ENCODE data around the gene CLEC2L.

The CLEC2L gene

DNA sequence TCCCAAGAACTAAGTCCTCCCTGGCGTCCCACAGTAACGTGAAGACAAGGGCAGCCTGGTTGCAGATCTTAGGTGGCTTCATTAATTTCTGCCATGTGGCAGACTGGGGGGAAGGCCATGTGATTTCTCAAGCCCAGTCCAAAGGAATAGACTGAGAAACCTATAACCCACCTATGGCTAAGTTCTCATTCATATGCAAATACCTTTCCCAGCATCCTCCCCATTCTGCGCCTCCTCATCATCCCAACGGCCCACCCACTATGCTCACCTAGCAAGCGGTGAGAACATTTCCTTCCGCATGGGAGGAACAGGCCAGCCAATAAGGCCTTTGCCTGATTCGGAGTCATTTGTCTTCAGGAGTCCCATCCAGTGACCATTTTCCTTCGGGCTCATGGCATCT, 8.2 kb upstream of the CLEC2L start:
- no peaks in the 10 kb centered on the region for H3K9me3 ChIP-seq (ENCODE audit: control insufficient read depth in 1 of 2, low read length in 2 of 2)
- no peak overlapping the region for H3K9ac ChIP-seq (ENCODE audit: low read depth in 1 of 2, low read length in 2 of 2)
- no peaks in the 10 kb centered on the region for H3K4me1 ChIP-seq (ENCODE audit: control insufficient read depth in 1 of 2, insufficient read depth in 2 of 2, low read length in 2 of 2)
- H3K27ac ChIP-seq (ENCODE audit: low read depth, low read length): no peak overlapping the region
- H3K27me3 ChIP-seq (ENCODE audit: control insufficient read depth in 1 of 2, insufficient read depth in 2 of 2, low read length in 2 of 2): no peaks in the 10 kb centered on the region
- H3K4me3 ChIP-seq (ENCODE audit: low read depth in 1 of 2, low read length in 2 of 2): no peak overlapping the region
- H3K36me3 ChIP-seq (ENCODE audit: control insufficient read depth in 1 of 2, insufficient read depth in 2 of 2, low read length in 2 of 2): no peaks in the 10 kb centered on the region

- no peak overlapping the region for H3K4me3 ChIP-seq (ENCODE audit: low read depth in 1 of 2, low read length in 2 of 2)
- no peaks in the 10 kb centered on the region for H3K9me3 ChIP-seq (ENCODE audit: control insufficient read depth in 1 of 2, low read length in 2 of 2)
- no peaks in the 10 kb centered on the region for H3K36me3 ChIP-seq (ENCODE audit: control insufficient read depth in 1 of 2, insufficient read depth in 2 of 2, low read length in 2 of 2)
- peaks cover 18 to 28% of the 10 kb centered on the region in 2 donors for H3K27me3 ChIP-seq (ENCODE audit: control insufficient read depth in 1 of 2, insufficient read depth in 2 of 2, low read length in 2 of 2)
- H3K4me1 ChIP-seq (ENCODE audit: control insufficient read depth in 1 of 2, insufficient read depth in 2 of 2, low read length in 2 of 2): no peaks in the 10 kb centered on the region
- no peak overlapping the region for H3K27ac ChIP-seq (ENCODE audit: low read depth, low read length)
- no peak overlapping the region for H3K9ac ChIP-seq (ENCODE audit: low read depth in 1 of 2, low read length in 2 of 2)
These were observed 2.0 kb upstream of the CLEC2L start for GRCh38 chr7:139521439-139521838.

DNA sequence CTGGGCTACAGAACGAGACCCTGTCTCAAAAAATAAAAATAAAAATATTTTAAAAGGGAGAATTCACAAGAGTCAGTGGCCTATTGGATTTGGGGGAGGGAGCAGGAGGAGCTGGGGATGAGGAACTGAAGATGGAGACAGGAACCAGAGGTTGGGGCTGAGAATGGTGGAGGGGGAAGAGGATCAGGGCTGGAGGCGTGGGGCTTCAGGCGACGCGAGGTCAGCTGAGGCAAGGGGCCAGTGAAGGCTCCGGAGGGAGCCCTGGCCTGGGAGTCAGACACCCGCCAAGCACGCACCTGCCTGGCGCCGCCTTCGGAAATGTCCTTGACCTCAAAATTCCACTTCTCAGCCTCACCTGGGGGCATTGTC, 671 bp upstream of the CLEC2L start:
- Histone ChIP-seq H3K27ac (ENCODE audit: low read depth, low read length) (no peak overlapping the region), H3K9me3 (ENCODE audit: control insufficient read depth in 1 of 2, low read length in 2 of 2) (no peaks in the 10 kb centered on the region), H3K4me1 (ENCODE audit: control insufficient read depth in 1 of 2, insufficient read depth in 2 of 2, low read length in 2 of 2) (peaks cover 0 to 5% of the 10 kb centered on the region in 2 donors), H3K36me3 (ENCODE audit: control insufficient read depth in 1 of 2, insufficient read depth in 2 of 2, low read length in 2 of 2) (no peaks in the 10 kb centered on the region), H3K4me3 (ENCODE audit: low read depth in 1 of 2, low read length in 2 of 2) (no peak overlapping the region), H3K9ac (ENCODE audit: low read depth in 1 of 2, low read length in 2 of 2) (no peak overlapping the region), H3K27me3 (ENCODE audit: control insufficient read depth in 1 of 2, insufficient read depth in 2 of 2, low read length in 2 of 2) (peaks cover 18 to 28% of the 10 kb centered on the region in 2 donors)

DNA sequence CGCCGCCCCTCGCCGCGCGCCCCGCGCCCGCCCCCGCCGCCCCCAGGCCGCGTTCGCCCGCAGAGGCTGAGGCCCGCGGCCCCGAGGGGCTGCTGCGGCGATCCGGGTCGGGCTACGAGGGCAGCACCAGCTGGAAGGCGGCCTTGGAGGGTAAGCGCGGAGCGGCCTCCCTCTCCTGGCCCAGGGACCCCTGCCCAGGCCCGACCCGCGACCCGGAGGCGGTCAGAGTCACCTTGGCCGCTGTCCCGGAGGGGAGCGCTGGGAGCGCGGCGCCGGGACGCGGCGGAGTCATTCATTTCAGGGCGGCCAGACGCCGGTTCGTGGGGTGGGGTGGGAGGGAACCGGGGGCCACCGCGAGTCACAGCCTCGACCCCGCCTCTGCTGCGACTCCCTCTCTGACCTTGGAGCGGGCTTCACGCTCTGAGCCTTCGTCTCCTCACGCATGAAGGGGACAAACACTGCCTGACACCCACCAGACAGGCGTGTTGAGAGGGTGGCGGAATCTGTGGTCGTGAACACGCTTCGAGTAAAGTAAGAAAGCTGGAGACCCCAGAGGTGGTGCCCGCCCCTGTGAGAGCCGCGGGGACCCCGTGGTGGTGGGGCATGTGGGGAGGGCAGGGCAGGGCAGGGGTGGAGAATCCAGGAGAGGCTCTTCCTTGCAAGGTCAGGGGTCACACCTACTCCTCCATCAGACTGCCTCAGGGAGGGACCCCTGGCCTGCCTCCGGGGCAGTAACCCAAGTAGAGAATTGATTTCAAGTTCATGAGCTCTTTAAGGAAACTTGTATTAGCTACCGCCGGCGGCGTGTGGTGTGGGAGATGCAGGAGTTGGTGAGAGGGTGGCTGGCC, 707 bp downstream of the CLEC2L start:
- H3K4me3 ChIP-seq (ENCODE audit: low read depth in 1 of 2, low read length in 2 of 2): no peak overlapping the region

GRCh38 chr7:139525239-139525638, 1.8 kb downstream of the CLEC2L start:
- peaks cover 0 to 5% of the 10 kb centered on the region in 2 donors for H3K4me1 ChIP-seq (ENCODE audit: control insufficient read depth in 1 of 2, insufficient read depth in 2 of 2, low read length in 2 of 2)
- H3K27ac ChIP-seq (ENCODE audit: low read depth, low read length): no peak overlapping the region
- no peaks in the 10 kb centered on the region for H3K36me3 ChIP-seq (ENCODE audit: control insufficient read depth in 1 of 2, insufficient read depth in 2 of 2, low read length in 2 of 2)
- no peak overlapping the region for H3K4me3 ChIP-seq (ENCODE audit: low read depth in 1 of 2, low read length in 2 of 2)
- H3K9ac ChIP-seq (ENCODE audit: low read depth in 1 of 2, low read length in 2 of 2): no peak overlapping the region
- peaks cover 18 to 28% of the 10 kb centered on the region in 2 donors for H3K27me3 ChIP-seq (ENCODE audit: control insufficient read depth in 1 of 2, insufficient read depth in 2 of 2, low read length in 2 of 2)
- H3K9me3 ChIP-seq (ENCODE audit: control insufficient read depth in 1 of 2, low read length in 2 of 2): no peaks in the 10 kb centered on the region

More for the DNA sequence above, 707 bp downstream of the CLEC2L start:
- H3K4me1 ChIP-seq (ENCODE audit: control insufficient read depth in 1 of 2, insufficient read depth in 2 of 2, low read length in 2 of 2): peaks cover 0 to 5% of the 10 kb centered on the region in 2 donors
- no peak overlapping the region for H3K27ac ChIP-seq (ENCODE audit: low read depth, low read length)
- H3K36me3 ChIP-seq (ENCODE audit: control insufficient read depth in 1 of 2, insufficient read depth in 2 of 2, low read length in 2 of 2): no peaks in the 10 kb centered on the region
- peaks cover 18 to 28% of the 10 kb centered on the region in 2 donors for H3K27me3 ChIP-seq (ENCODE audit: control insufficient read depth in 1 of 2, insufficient read depth in 2 of 2, low read length in 2 of 2)
- no peak overlapping the region for H3K9ac ChIP-seq (ENCODE audit: low read depth in 1 of 2, low read length in 2 of 2)
- no peaks in the 10 kb centered on the region for H3K9me3 ChIP-seq (ENCODE audit: control insufficient read depth in 1 of 2, low read length in 2 of 2)

DNA sequence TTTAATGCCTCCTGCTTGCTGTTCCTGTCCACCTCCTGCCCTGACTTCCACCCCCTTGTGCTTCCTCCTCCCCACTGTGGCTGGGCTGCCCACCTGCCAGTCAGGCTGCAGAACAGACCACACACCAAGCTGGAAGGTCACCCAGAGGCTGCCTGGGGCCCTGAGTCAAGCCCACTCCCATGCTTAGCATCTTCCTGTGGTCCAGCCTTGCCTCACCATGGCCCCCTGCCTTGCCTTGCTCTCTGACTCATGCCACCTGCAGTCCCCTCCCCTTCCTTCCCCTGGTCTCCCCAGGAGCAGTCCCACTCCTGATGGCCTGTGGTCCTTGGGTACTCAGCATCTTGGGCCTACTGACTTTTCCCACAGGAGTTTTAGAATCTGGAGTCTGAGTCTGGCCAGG, 2.3 kb downstream of the CLEC2L start:
- Histone ChIP-seq H3K4me1 (ENCODE audit: control insufficient read depth in 1 of 2, insufficient read depth in 2 of 2, low read length in 2 of 2) (peaks cover 0 to 5% of the 10 kb centered on the region in 2 donors), H3K27me3 (ENCODE audit: control insufficient read depth in 1 of 2, insufficient read depth in 2 of 2, low read length in 2 of 2) (peaks cover 18 to 28% of the 10 kb centered on the region in 2 donors), H3K36me3 (ENCODE audit: control insufficient read depth in 1 of 2, insufficient read depth in 2 of 2, low read length in 2 of 2) (no peaks in the 10 kb centered on the region), H3K9me3 (ENCODE audit: control insufficient read depth in 1 of 2, low read length in 2 of 2) (no peaks in the 10 kb centered on the region), H3K4me3 (ENCODE audit: low read depth in 1 of 2, low read length in 2 of 2) (no peak overlapping the region), H3K27ac (ENCODE audit: low read depth, low read length) (no peak overlapping the region), H3K9ac (ENCODE audit: low read depth in 1 of 2, low read length in 2 of 2) (no peak overlapping the region)

DNA sequence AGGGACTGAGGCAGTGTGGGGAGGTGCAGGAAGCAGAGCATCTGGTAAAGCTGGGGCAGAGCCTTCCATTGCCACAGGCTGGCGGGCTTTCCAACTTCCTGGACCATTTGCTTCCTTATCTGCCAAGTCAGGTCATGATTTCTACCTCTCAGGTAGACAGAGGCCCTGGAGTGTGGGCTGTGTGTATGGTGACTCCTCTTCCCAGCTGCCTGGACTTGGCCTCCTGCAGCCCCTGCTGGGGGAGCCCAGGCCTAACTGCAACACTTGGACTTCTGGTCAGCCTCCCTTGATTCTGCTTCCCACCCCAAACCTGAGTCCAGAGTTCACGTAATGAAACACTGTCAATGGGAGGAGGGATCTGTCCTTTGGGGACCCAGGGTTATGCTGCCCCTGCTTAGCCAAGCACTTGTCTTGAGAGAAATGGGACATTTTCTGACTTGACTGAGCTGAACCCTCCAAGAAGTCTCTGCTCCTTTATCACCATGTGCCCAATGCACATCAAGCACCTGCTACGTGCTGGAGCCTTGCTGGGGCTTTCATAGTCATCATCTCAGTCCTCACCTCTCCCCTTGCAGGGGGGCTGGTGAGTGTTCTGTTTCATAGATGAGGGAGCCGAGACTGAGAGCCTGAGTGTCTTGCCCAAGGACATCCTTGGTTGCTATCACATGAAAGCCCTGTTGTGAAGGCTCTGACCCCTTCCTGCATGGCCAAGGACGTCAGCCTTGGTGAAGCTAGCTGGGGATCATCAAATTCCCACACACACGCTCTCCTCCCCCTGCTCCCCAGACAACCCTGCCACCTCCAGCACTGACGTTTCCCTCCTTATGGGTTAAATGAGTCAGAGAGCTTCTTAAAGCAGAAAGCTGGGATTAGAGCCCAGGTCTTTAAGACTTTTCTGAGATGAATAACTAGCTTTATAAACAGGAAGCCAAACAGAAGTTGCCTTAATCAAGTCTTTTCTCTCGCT, 3.4 kb downstream of the CLEC2L start:
- no peak overlapping the region for H3K4me3 ChIP-seq (ENCODE audit: low read depth in 1 of 2, low read length in 2 of 2)
- H3K27ac ChIP-seq (ENCODE audit: low read depth, low read length): no peak overlapping the region
- peaks cover 18 to 22% of the 10 kb centered on the region in 2 donors for H3K27me3 ChIP-seq (ENCODE audit: control insufficient read depth in 1 of 2, insufficient read depth in 2 of 2, low read length in 2 of 2)
- no peaks in the 10 kb centered on the region for H3K36me3 ChIP-seq (ENCODE audit: control insufficient read depth in 1 of 2, insufficient read depth in 2 of 2, low read length in 2 of 2)
- H3K4me1 ChIP-seq (ENCODE audit: control insufficient read depth in 1 of 2, insufficient read depth in 2 of 2, low read length in 2 of 2): peaks cover 0 to 5% of the 10 kb centered on the region in 2 donors
- H3K9ac ChIP-seq (ENCODE audit: low read depth in 1 of 2, low read length in 2 of 2): no peak overlapping the region
- H3K9me3 ChIP-seq (ENCODE audit: control insufficient read depth in 1 of 2, low read length in 2 of 2): no peaks in the 10 kb centered on the region

GRCh38 chr7:139531094-139531493, 7.6 kb downstream of the CLEC2L start:
- Histone ChIP-seq H3K4me1 (ENCODE audit: control insufficient read depth in 1 of 2, insufficient read depth in 2 of 2, low read length in 2 of 2) (peaks cover 0 to 5% of the 10 kb centered on the region in 2 donors), H3K9me3 (ENCODE audit: control insufficient read depth in 1 of 2, low read length in 2 of 2) (no peaks in the 10 kb centered on the region)

DNA sequence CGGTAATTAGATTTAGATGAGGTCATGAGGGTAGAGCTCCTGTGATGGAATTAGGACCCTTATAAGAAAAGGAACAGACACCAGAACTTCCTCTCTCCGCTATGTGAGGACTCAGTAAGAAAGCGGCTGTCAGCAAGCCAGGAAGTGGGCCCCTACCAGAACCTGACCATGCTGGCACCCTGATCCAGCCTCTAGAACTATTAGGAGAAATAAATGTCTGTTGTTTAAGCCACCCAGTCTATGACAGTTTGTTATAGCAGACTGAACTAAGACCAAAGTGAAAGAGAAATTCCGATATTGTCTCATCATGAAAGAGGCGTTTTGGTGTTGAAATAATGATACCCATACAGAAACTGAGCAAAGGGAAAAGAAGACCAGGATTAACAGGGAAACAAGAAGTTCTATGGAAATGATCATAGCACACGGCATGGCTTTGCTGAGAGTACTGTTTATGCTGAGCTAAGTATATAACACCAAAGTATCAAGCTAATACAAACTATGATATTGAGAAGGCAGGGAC, 9.2 kb downstream of the CLEC2L start:
- no peak overlapping the region for H3K9ac ChIP-seq (ENCODE audit: low read depth in 1 of 2, low read length in 2 of 2)
- H3K36me3 ChIP-seq (ENCODE audit: control insufficient read depth in 1 of 2, insufficient read depth in 2 of 2, low read length in 2 of 2): no peaks in the 10 kb centered on the region

More at GRCh38 chr7:139531094-139531493, 7.6 kb downstream of the CLEC2L start:
- Histone ChIP-seq H3K27me3 (ENCODE audit: control insufficient read depth in 1 of 2, insufficient read depth in 2 of 2, low read length in 2 of 2) (no peaks in the 10 kb centered on the region), H3K4me3 (ENCODE audit: low read depth in 1 of 2, low read length in 2 of 2) (no peak overlapping the region), H3K9ac (ENCODE audit: low read depth in 1 of 2, low read length in 2 of 2) (no peak overlapping the region), H3K27ac (ENCODE audit: low read depth, low read length) (no peak overlapping the region), H3K36me3 (ENCODE audit: control insufficient read depth in 1 of 2, insufficient read depth in 2 of 2, low read length in 2 of 2) (no peaks in the 10 kb centered on the region)

DNA sequence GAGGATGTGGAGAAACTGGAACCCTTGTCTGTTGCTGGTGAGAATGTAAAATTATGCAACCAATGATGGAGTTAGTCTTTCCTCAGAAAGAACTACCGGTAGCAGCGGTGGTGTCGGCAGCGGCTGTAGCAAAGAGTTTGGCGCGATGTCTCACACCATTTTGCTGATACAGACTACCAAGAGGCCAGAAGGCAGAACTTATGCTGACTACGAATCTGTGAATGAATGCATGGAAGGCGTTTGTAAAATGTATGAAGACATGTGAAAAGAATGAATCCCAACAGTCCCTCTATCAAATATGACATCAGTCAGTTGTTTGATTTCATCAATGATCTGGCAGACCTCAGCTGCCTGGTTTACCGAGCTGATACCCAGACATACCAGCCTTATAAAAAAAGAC, 10.6 kb downstream of the CLEC2L start:
- Histone ChIP-seq H3K36me3 (ENCODE audit: control insufficient read depth in 1 of 2, insufficient read depth in 2 of 2, low read length in 2 of 2) (no peaks in the 10 kb centered on the region), H3K4me3 (ENCODE audit: low read depth in 1 of 2, low read length in 2 of 2) (no peak overlapping the region), H3K9ac (ENCODE audit: low read depth in 1 of 2, low read length in 2 of 2) (no peak overlapping the region), H3K9me3 (ENCODE audit: control insufficient read depth in 1 of 2, low read length in 2 of 2) (no peaks in the 10 kb centered on the region), H3K27me3 (ENCODE audit: control insufficient read depth in 1 of 2, insufficient read depth in 2 of 2, low read length in 2 of 2) (no peaks in the 10 kb centered on the region), H3K27ac (ENCODE audit: low read depth, low read length) (no peak overlapping the region), H3K4me1 (ENCODE audit: control insufficient read depth in 1 of 2, insufficient read depth in 2 of 2, low read length in 2 of 2) (no peaks in the 10 kb centered on the region)

More for the DNA sequence above, 9.2 kb downstream of the CLEC2L start:
- Histone ChIP-seq H3K4me1 (ENCODE audit: control insufficient read depth in 1 of 2, insufficient read depth in 2 of 2, low read length in 2 of 2) (no peaks in the 10 kb centered on the region), H3K27ac (ENCODE audit: low read depth, low read length) (no peak overlapping the region), H3K27me3 (ENCODE audit: control insufficient read depth in 1 of 2, insufficient read depth in 2 of 2, low read length in 2 of 2) (no peaks in the 10 kb centered on the region), H3K9me3 (ENCODE audit: control insufficient read depth in 1 of 2, low read length in 2 of 2) (no peaks in the 10 kb centered on the region), H3K4me3 (ENCODE audit: low read depth in 1 of 2, low read length in 2 of 2) (no peak overlapping the region)

All from duodenal mucosa (tissue), 2 donors.